GM21717 (cell line): ENCODE results near the gene SFI1.
"Not testable (repeated sequence)": the region's sequence is repeated elsewhere in the genome, so short reads cannot be mapped to it uniquely, and the experiment has no call there.

Source experiments
- ATAC-seq: cut with Tn5 transposase; IDR thresholded peaks from one replicate; pipeline ENCODE4 v1.9.1; 2021; ENCODE audit warnings: mild to moderate bottlenecking, moderate library complexity; ENCODE audit not compliant: unreplicated experiment

Gene SFI1

DNA sequence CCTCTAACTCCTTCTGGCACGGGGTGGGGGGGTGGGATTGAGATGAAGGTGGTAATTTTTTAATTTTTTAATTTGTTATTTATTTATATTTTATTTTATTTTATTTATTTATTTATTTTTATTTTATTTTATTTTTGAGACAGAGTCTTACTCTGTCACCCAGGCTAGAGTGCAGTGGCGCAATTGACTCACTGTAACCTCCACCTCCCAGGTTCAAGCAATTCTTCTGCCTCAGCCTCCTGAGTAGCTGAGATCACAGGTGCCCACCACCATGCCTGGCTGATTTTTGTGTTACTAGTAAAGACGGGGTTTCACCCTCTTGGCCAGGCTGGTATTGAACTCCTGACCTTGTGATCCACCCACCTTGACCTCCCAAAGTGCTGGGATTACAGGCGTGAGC is 43.8 kb downstream of the SFI1 start:
- not testable (repeated sequence) for ATAC-seq

DNA sequence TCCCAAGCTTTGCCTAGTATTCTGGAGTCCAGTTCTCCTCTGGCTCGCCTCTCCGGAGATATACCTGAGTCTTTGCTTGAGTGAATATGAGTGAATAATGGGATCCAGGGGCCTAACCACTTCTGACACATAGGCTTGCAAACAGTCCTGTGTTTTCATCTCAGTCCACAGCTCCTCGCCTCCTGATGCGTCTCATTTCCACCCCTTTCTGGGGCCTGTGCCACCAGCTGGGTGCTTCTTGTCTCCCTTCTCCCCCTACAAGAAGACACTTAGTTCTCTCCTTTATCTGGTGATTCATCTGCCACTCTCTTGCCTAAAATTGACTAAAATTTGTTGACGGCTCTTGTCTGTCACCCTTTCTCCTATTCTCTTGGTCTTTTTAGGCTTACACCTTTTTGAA is 44.6 kb downstream of the SFI1 start:
- no peak for ATAC-seq

GRCh38 chr22:31544481-31545480 is 48.4 kb downstream of the SFI1 start:
- no peak for ATAC-seq

DNA sequence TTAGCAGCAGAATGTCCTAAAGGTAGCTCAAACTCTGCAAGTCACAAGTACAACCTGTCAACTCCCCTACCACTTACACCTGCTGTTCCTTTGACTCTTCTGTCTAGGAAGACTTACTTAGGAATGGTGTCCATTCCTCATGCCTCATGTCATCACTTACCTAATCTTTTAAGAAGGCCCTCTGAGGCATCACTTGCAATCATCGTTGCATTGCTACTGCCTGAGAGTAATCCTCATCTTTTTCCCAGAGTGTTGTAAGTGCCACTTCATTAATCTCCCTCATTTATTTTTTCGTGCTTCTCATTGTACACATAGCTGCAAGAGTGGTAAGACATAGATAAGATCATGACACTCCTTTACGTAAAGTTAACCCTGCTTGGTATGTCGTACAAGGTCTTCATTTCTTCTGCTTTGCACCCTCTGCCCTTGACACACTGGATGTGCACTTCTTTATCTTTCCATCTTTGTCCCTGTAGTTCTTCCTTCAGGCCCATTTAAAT is 54.6 kb downstream of the SFI1 start:
- no peak for ATAC-seq

DNA sequence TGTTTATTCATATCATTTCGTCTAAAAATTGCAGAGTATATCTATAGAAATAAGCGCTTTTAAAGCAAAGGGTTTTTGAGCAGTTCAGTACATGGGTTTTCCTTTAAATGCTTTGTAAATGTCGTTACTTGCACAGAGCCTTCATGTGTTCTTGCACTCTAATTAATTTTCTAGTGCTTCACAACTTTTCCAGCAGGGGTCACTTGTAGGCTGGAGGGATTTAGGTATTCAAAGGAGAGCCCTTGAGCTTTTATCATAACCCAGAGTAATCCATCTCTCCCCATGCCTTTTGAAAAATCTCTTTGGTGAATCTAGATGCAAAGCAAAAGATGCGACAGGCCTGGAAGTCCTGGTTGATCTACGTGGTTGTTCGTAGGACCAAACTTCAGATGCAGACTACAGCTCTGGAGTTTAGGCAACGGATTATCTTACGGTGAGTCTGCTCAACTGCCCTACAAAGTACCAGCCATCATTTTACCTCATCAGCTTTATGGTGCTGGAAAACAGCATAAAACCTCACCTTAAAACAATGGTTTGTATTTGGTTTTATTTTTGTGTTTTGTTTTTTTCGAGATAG is 60.4 kb downstream of the SFI1 start:
- no peak for ATAC-seq

GRCh38 chr22:31558546-31558945 is 62.2 kb downstream of the SFI1 start:
- not testable (repeated sequence) for ATAC-seq

DNA sequence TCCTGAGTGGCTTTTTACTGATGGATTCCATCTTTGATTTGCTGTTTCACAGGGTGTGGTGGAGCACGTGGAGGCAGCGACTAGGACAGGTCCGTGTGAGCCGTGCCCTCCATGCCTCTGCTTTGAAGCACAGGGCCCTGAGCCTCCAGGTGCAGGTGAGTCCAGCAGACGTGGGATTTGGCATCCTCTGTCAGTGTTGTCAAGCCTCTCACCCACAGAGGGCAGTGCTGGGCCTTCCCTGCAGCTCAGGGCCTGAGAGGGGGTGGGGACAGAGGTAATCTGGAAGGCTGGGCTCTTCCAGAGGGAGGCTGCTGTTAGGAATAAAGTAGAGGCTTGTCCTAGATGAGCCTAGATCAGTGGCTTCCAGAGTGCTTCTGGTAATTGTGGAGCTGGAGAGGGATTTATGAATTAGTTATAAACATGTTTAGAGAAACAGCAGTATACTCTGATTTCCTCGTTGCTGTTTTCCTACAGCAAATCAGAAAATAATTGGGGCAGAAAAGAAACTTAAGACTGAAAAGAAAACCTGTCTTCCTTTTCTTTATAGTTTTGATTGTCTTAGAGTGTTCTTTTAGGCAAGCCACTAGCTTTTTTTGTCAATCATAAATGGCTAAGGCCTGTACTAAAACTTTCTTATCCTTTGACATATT is 65.0 kb downstream of the SFI1 start:
- ATAC-seq, result no peak

GRCh38 chr22:31561970-31562369 is 65.6 kb downstream of the SFI1 start:
- ATAC-seq, result no peak

GRCh38 chr22:31566484-31566883 is 70.1 kb downstream of the SFI1 start:
- ATAC-seq, result no peak

DNA sequence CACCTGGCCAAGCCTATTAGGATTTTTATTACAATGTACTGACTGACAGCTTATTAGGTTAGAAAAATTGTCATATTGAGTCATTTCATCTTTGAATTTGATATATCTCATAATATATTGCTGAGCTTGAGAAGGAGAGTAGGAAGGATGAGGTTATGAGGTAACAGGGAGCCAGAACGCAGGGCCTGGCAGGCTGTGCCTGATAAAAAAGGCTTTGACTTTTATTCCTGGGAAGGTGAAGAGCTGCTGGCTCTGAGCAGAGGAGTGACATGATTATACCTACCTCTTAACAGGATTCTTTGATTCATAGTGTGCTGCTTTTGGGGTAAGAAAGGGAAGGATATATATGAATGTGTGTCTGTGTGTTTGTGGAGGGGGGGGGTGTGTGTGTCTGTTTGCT is 70.9 kb downstream of the SFI1 start:
- no peak for ATAC-seq

- ATAC-seq, result no peak
These were observed 71.4 kb downstream of the SFI1 start for GRCh38 chr22:31567702-31568101.

DNA sequence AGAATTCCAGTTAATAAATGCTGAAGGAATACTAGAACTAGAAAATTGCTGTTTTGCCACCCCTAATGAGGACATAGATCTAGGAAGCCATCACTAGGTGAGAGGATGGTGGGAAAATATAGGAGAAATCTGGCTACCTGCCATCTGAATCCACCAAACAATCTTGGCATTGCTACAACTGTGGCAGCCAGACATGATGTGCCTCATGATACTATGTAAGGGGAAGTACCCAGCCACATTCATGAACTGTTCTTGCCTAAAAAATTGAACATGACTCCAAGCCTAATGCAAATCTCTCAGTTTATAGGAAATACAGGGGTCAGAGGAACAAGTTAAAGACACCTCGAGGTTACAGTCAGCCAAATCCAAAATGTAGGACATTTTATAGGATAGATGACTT is 72.8 kb downstream of the SFI1 start:
- no peak for ATAC-seq

DNA sequence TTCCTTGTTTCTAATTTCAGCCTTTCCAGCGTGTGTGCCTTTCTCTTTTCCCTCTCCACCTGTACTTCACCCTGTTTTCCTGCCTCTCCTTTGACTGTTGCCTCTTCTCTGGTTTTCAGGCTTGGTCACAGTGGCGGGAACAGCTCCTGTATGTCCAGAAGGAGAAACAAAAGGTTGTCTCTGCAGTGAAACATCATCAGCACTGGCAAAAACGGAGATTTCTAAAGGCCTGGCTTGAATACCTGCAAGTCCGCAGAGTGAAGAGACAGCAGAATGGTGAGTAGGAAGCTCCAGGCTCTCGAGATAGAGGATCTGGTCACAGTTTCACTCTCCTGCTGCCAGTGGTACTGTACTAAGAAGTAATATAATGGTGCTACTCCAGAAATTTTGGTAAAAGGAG is 76.6 kb downstream of the SFI1 start:
- ATAC-seq, result no peak

DNA sequence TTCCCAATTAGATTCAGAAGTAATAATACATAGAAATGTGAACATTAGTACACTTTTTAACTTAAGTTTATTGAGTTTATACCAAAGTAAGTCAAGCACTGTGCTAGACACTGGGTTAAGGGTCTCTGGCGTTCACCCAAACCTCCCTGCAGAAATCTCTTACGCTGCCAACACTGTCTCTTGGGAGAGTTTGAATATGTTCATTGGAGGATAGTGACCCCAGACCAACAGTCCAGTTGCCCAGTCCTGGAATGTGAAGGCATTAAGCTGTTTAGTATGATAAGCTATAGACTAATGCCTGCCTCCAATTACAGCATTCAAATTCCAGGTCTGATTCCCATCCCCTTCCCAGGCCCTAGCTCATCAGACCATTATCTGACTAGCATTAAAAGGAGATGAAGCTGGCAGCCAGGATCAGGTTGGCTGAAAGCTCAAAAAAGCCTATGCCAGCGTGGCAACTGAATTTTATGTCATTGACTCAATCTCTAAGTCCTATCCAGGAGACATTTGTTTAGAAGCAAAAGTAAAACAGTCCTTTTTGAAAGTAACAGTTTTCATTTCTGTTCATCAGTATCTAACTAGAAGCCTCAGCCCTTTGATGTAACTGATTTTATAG is 77.8 kb downstream of the SFI1 start:
- ATAC-seq, result no peak

DNA sequence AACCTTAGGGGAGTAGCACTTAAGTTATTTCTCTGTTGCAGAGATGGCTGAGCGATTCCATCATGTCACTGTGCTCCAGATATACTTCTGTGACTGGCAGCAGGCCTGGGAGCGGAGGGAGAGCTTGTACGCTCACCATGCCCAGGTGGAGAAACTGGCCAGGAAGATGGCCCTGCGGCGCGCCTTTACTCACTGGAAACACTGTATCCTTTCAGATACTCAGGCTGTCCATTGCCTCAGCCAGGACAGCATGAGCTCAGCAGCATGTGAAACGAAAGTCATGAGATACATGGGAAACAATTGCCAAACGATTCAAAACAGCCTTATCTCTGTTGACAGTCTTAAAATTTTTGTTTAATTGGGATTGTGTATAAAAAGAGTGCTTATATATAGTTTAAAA is 78.9 kb downstream of the SFI1 start:
- ATAC-seq, result no peak

- ATAC-seq, result no peak
These were observed 81.4 kb downstream of the SFI1 start for GRCh38 chr22:31577711-31578110.

GRCh38 chr22:31578171-31578570 is 81.8 kb downstream of the SFI1 start:
- ATAC-seq, result no peak

DNA sequence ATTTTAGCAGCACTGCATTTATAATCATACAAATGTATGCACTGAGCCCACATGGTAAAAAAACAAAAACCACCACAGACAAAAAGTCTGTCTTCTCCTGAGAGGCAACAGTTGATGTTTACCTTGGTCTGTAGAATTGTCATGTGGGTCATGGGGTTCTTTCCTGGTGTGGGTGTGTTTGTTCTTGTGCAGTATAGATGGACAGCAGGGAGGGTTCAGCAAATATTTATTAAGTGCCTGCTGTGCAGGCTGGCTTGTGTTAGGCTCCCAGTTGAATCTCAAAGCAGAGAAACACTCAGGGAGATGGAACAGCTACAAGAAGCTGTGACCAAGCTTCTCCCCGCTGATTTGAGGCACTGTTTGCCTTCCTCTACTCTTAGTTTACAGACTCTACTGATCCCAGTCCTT is 83.5 kb downstream of the SFI1 start:
- no peak for ATAC-seq

DNA sequence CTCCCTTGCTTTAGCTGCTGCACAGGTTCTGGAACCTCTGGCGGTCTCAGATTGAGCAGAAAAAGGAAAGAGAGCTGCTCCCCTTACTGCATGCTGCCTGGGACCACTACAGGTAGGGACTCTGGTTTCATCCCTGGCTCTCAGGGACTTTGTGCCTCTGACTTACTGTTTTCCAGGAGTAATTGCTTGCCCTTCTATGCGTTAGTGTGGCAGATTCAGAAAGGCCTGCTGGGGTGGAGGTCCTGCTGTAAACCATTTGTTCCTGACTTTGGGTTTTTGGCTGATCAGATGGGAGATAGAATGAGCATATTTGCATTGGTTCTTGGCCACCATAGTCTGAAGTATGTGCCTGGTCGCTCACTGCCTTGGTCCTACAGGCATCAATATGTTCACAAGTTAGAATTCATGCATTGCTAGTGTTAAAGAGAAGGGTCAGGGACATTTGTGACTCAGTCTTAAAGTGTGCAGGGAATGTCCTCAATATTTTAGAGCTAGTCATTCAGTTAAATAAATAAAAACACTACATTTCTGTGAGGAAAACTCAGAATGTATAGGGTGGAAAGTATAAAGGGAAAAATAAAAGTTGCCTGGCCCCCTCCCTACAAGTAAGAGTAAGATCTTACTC is 87.6 kb downstream of the SFI1 start:
- no peak for ATAC-seq

GRCh38 chr22:31584804-31585160 is 88.4 kb downstream of the SFI1 start:
- no peak for ATAC-seq
